K562 (cell line): ENCODE results near the gene PDZK1IP1. TPM values are rescaled to one million over a fixed set of nuclear protein-coding genes. Genes with fewer than 3 reads are reported as not detected.
A peak's percentile ranks its signal among the peaks of the same experiment; 100 is the strongest.

Source experiments
- ATAC-seq: fragments of 200-7000 bp; cut with Tn5 transposase; 3 replicates; pipeline ENCODE4 v1.9.1; 2020; ENCODE audit warnings: moderate library complexity
- BruUV-seq: library from RNA; stranded (reverse); fragments of 400-500 nt; replicated peaks from 2 replicates; lab custom pipeline; 2021; lab: Mats Ljungman, UMichigan
- CTCF ChIA-PET: fragments of 300-600 bp; formaldehyde crosslinking; extraction: SDS; loops from one replicate; lab custom pipeline; 2021; ENCODE audit warnings: low intra/inter-chr PET ratio; lab: Yijun Ruan, JAX
- POLR2A ChIA-PET: fragments of 300-600, 350-650 bp; sonication (Branson Sonifier 250); formaldehyde crosslinking; extraction: SDS; loops from one replicate; lab custom pipeline; 2021; ENCODE audit warnings: antibody characterized with exemption, inconsistent platforms; lab: Yijun Ruan, JAX
- DNase-seq, 4 experiments: peaks; one replicate each; pipeline versions ENCODE4 v3.0.0 to v3.0.0-alpha.2; 2011 to 2018; ENCODE audit warnings: low spot score in 3 of 4, mixed read lengths in 3 of 4; ENCODE audit errors: extremely low read depth in 1 of 4
- FAIRE-seq: peaks from 2 replicates; lab custom pipeline; 2011; peaks lifted over from hg19 to GRCh38; lab: Jason Lieb, UNC
- H2AFZ ChIP-seq: 2 replicates; pipeline ENCODE4 v1.6.0; 2011; ENCODE audit warnings: low read depth, low read length, control low read depth, inconsistent platforms
- H3K27ac ChIP-seq: fragments of 200-600 bp; 3 replicates; pipeline ENCODE4 v1.8.0; 2011; ENCODE audit warnings: low read depth, mild to moderate bottlenecking, control low read depth, inconsistent platforms, low read length, moderate library complexity, mixed read lengths; ENCODE audit errors: extremely low read depth
- H3K27me3 ChIP-seq, 2 experiments: fragments of 300-600 bp in 1 of 2; 2 replicates in 1 of 2; 3 replicates in 1 of 2; pipeline versions ENCODE4 v1.6.0 to v1.8.0; 2011; ENCODE audit warnings: inconsistent platforms in 2 of 2, low read length in 2 of 2, mild to moderate bottlenecking in 1 of 2, mixed read lengths in 1 of 2, moderate library complexity in 1 of 2; ENCODE audit not compliant: control insufficient read depth in 2 of 2, insufficient read depth in 2 of 2
- H3K36me3 ChIP-seq: fragments of 300-600 bp; 3 replicates; pipeline ENCODE4 v1.8.0; 2011; ENCODE audit warnings: mild to moderate bottlenecking, low read length, inconsistent platforms; ENCODE audit not compliant: control insufficient read depth, insufficient read depth
- H3K4me1 ChIP-seq, 2 experiments: fragments of 200-600 bp in 1 of 2; replicated peaks in 1 of 2; 2 replicates in 1 of 2; 3 replicates in 1 of 2; pipeline versions ENCODE4 v1.5.1 to v1.8.0; 2011; ENCODE audit warnings: inconsistent platforms in 2 of 2, low read length in 2 of 2, mild to moderate bottlenecking in 1 of 2, mixed read lengths in 1 of 2, moderate library complexity in 1 of 2; ENCODE audit not compliant: control insufficient read depth in 2 of 2, insufficient read depth in 2 of 2
- H3K4me2 ChIP-seq: 2 replicates; pipeline ENCODE4 v1.6.1; 2011; ENCODE audit warnings: low read length, control low read depth, inconsistent platforms, mixed read lengths; ENCODE audit not compliant: insufficient read depth
- H3K4me3 ChIP-seq: fragments of 200-600 bp; sonication (generic), shearing (Covaris generic); 2 replicates; pipeline ENCODE4 v1.5.1; 2016; ENCODE audit warnings: control low read depth, inconsistent platforms
- H3K79me2 ChIP-seq: fragments of 200-600 bp; 3 replicates; pipeline ENCODE4 v1.8.0; 2011; ENCODE audit warnings: low read length, inconsistent platforms; ENCODE audit not compliant: control insufficient read depth, insufficient read depth
- H3K9ac ChIP-seq, 2 experiments: 2 replicates each; pipeline versions ENCODE4 v1.6.0 to v1.6.1; 2011; ENCODE audit warnings: low read depth in 2 of 2, low read length in 2 of 2, control low read depth in 1 of 2, inconsistent platforms in 1 of 2, mild to moderate bottlenecking in 1 of 2, mixed read lengths in 1 of 2; ENCODE audit not compliant: insufficient read depth in 1 of 2
- H3K9me1 ChIP-seq: one replicate; pipeline ENCODE4 v1.6.0; 2011; ENCODE audit warnings: inconsistent platforms, mild to moderate bottlenecking, low read length, moderate library complexity; ENCODE audit not compliant: control insufficient read depth, insufficient read depth
- H3K9me3 ChIP-seq: replicated peaks from 2 replicates; pipeline ENCODE4 v1.5.1; 2011; ENCODE audit warnings: low read depth, low read length, inconsistent platforms; ENCODE audit not compliant: control insufficient read depth, insufficient read depth
- H4K20me1 ChIP-seq: replicated peaks from 2 replicates; pipeline ENCODE4 v1.6.1; 2011; ENCODE audit warnings: low read length, inconsistent platforms, mixed read lengths; ENCODE audit not compliant: control insufficient read depth, insufficient read depth
- ATF6 ChIP-seq: sonication (generic); formaldehyde crosslinking; IDR thresholded peaks from 2 replicates; pipeline ENCODE4 v1.4.0; 2020; ENCODE audit warnings: mild to moderate bottlenecking, missing genetic modification reagents
- CREM ChIP-seq: IDR thresholded peaks from 2 replicates; pipeline ENCODE4 v1.6.1; 2014; ENCODE audit warnings: antibody characterized with exemption, low read depth
- NR2C1 ChIP-seq, 2 experiments: fragments of 450-650 bp; IDR thresholded peaks; 2 replicates each; pipeline ENCODE4 v1.6.1; 2017; ENCODE audit warnings: mild to moderate bottlenecking in 2 of 2, antibody characterized with exemption in 1 of 2, inconsistent platforms in 1 of 2, missing compliant biosample characterization in 1 of 2, missing genetic modification characterization in 1 of 2
- RB1 ChIP-seq: fragments of 450-650 bp; IDR thresholded peaks from 2 replicates; pipeline ENCODE4 v1.6.1; 2017; ENCODE audit warnings: low read depth, mild to moderate bottlenecking
- SMARCA5 ChIP-seq: fragments of 450-650 bp; IDR thresholded peaks from 2 replicates; pipeline ENCODE4 v1.6.1; 2016
- SUPT5H ChIP-seq: fragments of 450-650 bp; IDR thresholded peaks from 2 replicates; pipeline ENCODE4 v1.6.1; 2016
- TAF7 ChIP-seq: fragments of 450-650 bp; IDR thresholded peaks from 2 replicates; pipeline ENCODE4 v1.6.1; 2016; ENCODE audit warnings: missing genetic modification characterization, missing compliant biosample characterization
- TCF15 ChIP-seq: fragments of 250-450 bp; sonication (Bioruptor Pico); IDR thresholded peaks from 2 replicates; pipeline ENCODE4 v1.8.0; 2022; ENCODE audit warnings: moderate library complexity, mild to moderate bottlenecking, inconsistent platforms
- ZBTB7A ChIP-seq: IDR thresholded peaks from 2 replicates; pipeline ENCODE4 v1.6.1; 2011; ENCODE audit warnings: low read depth, mild to moderate bottlenecking, low read length, moderate library complexity, borderline replicate concordance; ENCODE audit not compliant: control insufficient read depth
- ZNF280A ChIP-seq: fragments of 450-650 bp; IDR thresholded peaks from 2 replicates; pipeline ENCODE4 v1.6.1; 2018; ENCODE audit warnings: mild to moderate bottlenecking, low read depth; ENCODE audit not compliant: partially characterized antibody
- WGBS: fragments of 100-300 bp; shearing (Covaris generic); methylation state at CpG from one replicate; pipeline ENCODE4 v1.1.6; 2016; ENCODE audit warnings: low coverage, mixed read lengths; ENCODE audit not compliant: insufficient coverage; ENCODE audit errors: missing lambda C conversion rate; 5-methylcytosine and 5-hydroxymethylcytosine counted together
- in situ Hi-C: fragments of 300-500 bp; cut with MboI; formaldehyde crosslinking; loops from 4 replicates; pipeline ENCODE4 v1.15.0; 2018; ENCODE audit warnings: inconsistent platforms, mixed read lengths
- intact Hi-C: fragments of 100-400 bp; cut with micrococcal nuclease; formaldehyde crosslinking; loops from 2 replicates; pipeline ENCODE4 v1.14.2; 2022
- polyA plus RNA-seq, 8 experiments: library from polyadenylated mRNA; depleted of rRNA in 4 of 8; stranded (reverse) in 5 of 8; unstranded in 3 of 8; fragments of >200 nt; fragmentation: Nextera tagmentation in 2 of 8; fragmentation: Illumina TruSeq in 1 of 8; extraction: Ambion mirVana in 2 of 8; extraction: Trizol in 1 of 8; gene quantifications; 2 replicates each; pipeline versions ENCODE4 v1.2.1 to v1.2.3, GENCODE V29; 2011 to 2014; ENCODE audit warnings: inconsistent platforms in 1 of 8, missing spikeins in 1 of 8
- total RNA-seq, 7 experiments: library from RNA; depleted of rRNA in 6 of 7; stranded (reverse); fragments of >200 nt in 6 of 7; fragmentation: Illumina TruSeq in 2 of 7; extraction: Trizol in 2 of 7; gene quantifications; 2 replicates each; pipeline versions ENCODE4 v1.2.1 to v1.2.3, GENCODE V29; 2011 to 2021; ENCODE audit warnings: low replicate concordance in 1 of 7
- TF ChIP-seq, protein P1 (sequence below): sonication (generic); formaldehyde crosslinking; IDR thresholded peaks from 2 replicates; pipeline ENCODE4 v1.8.1; 2023; ENCODE audit warnings: mild to moderate bottlenecking, missing genetic modification reagents

Gene PDZK1IP1
- total and polyA plus RNA-seq, 9 of the 15 experiments (the other 6 are each of a cell fraction or from before 2014, with no cell fraction given), result 0.17 to 0.68 (median 0.53) TPM; not detected in 2

- TF ChIP-seq CREM, result no peak
Measured at GRCh38 chr1:47235806-47236205, 46.0 kb upstream of the PDZK1IP1 start (continued).

- Histone ChIP-seq H2AFZ (no peak overlapping the region), H3K9ac (peak overlapping the region in 1 of 2 experiments; percentile 45; a peak in 2 of 4 replicates), H3K4me2 (no peak overlapping the region), H3K9me1 (no peaks in the 10 kb centered on the region), H3K36me3 (no peaks in the 10 kb centered on the region), H4K20me1 (no peaks in the 10 kb centered on the region), H3K79me2 (peaks cover 17% of the 10 kb centered on the region), H3K4me1 (peaks cover 44 to 46% of the 10 kb centered on the region in 2 experiments), H3K27ac (no peak overlapping the region), H3K9me3 (no peaks in the 10 kb centered on the region), H3K27me3 (no peaks in the 10 kb centered on the region), H3K4me3 (no peak overlapping the region)
- no peak for FAIRE-seq
- no peak for ATAC-seq
- no peak for DNase-seq
- in situ Hi-C loops, result no loop called here
- ChIA-PET CTCF (no interaction called here), POLR2A (interaction anchor here (0.7 to 1.9 kb wide), 3 partner anchors 11 to 616 kb away, joined by 4 to 7 read pairs (median 5); no protein-coding TSS in a partner anchor)
- 81% methylated on average over 13 of the region's 21 CpGs for WGBS
- BruUV-seq, result no TSS peak
- intact Hi-C loops, result no loop called here
- TF ChIP-seq NR2C1 (IDR thresholded peaks at IDR 0.05) (no peak), NR2C1 (tag; IDR thresholded peaks at IDR 0.05) (no peak), TAF7 (tag) (no peak), SUPT5H (no peak), SMARCA5 (no peak), ZBTB7A (peak; percentile 48; the same call in 1 of the 2 replicates), RB1 (no peak), TCF15 (CRISPR knock-in tag) (no peak), ATF6 (CRISPR knock-in tag) (no peak), ZNF280A (no peak)
- TF ChIP-seq, protein P1, sequence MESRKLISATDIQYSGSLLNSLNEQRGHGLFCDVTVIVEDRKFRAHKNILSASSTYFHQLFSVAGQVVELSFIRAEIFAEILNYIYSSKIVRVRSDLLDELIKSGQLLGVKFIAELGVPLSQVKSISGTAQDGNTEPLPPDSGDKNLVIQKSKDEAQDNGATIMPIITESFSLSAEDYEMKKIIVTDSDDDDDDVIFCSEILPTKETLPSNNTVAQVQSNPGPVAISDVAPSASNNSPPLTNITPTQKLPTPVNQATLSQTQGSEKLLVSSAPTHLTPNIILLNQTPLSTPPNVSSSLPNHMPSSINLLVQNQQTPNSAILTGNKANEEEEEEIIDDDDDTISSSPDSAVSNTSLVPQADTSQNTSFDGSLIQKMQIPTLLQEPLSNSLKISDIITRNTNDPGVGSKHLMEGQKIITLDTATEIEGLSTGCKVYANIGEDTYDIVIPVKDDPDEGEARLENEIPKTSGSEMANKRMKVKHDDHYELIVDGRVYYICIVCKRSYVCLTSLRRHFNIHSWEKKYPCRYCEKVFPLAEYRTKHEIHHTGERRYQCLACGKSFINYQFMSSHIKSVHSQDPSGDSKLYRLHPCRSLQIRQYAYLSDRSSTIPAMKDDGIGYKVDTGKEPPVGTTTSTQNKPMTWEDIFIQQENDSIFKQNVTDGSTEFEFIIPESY (CRISPR knock-in tag), result peak; percentile 78
Measured at GRCh38 chr1:47235241-47235681, 45.4 kb upstream of the PDZK1IP1 start.
